ENCODE results near the gene CLEC4E. TPM values are rescaled to one million over a fixed set of nuclear protein-coding genes. Genes with fewer than 3 reads are reported as not detected.
"Not testable (repeated sequence)": the region's sequence is repeated elsewhere in the genome, so short reads cannot be mapped to it uniquely, and the experiment has no call there.

Gene CLEC4E
- polyA plus RNA-seq, 4 donors: 0.06 to 3.0 (median 0.45) TPM; not detected in 1

DNA sequence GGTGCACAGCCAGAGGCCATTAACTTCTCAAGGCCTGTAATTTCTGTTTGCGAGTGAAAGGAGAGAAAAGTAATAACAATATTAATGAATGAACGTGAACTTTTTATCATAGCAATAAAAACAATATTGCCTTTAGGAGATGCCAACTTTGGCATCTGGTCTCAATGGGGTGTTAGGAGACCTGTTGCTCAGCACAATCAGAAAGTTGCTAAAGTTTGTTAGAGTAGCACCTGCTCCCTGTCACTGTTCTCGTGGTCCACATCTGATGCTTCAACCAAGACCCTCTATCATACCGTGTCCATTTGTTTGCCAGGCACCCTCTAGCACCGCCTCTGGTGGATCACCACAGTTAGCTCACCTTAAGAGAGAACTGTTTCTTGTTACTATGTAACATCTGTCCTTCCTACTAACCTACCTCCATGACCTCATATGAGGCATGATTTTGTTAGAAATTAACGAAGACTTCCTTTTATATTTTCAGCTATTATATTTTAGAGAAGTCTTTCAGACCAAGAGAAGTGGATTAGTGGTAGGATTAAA is 12.5 kb upstream of the CLEC4E start:
- FAIRE-seq: no peak
- peak in 1 of 2 donors; percentile 36 for DNase-seq
- Histone ChIP-seq H3K4me1 (ENCODE audit: control insufficient read depth in 3 of 3, insufficient read depth in 2 of 3, low read depth in 1 of 3, low read length in 2 of 3) (no peaks in the 10 kb centered on the region), H3K27ac (ENCODE audit: low read depth in 1 of 3, low read length in 2 of 3) (peak overlapping the region in 1 of 3 donors; percentile 5), H3K36me3 (ENCODE audit: control insufficient read depth in 3 of 3, insufficient read depth in 2 of 3, low read depth in 1 of 3, low read length in 3 of 3) (no peaks in the 10 kb centered on the region), H3K4me3 (ENCODE audit: low read depth in 1 of 3, low read length in 3 of 3) (no peak overlapping the region), H3K9me3 (ENCODE audit: control insufficient read depth in 2 of 2, insufficient read depth in 1 of 2, low read depth in 1 of 2, low read length in 1 of 2) (no peaks in the 10 kb centered on the region), H3K27me3 (ENCODE audit: control insufficient read depth in 3 of 3, insufficient read depth in 3 of 3, low read length in 3 of 3) (no peaks in the 10 kb centered on the region)
- 13 to 52% (median 30%) methylated on average over 6 of the region's 6 CpGs for WGBS, 3 donors

- no peak overlapping the region for H3K4me3 ChIP-seq (ENCODE audit: low read depth in 1 of 3, low read length in 3 of 3)
- FAIRE-seq (no peak), DNase-seq (no peak)
- no peaks in the 10 kb centered on the region for H3K36me3 ChIP-seq (ENCODE audit: control insufficient read depth in 3 of 3, insufficient read depth in 2 of 3, low read depth in 1 of 3, low read length in 3 of 3)
- 73 to 91% (median 88%) methylated on average over 5 of the region's 5 CpGs for WGBS, 3 donors
- no peak overlapping the region for H3K27ac ChIP-seq (ENCODE audit: low read depth in 1 of 3, low read length in 2 of 3)
- H3K9me3 ChIP-seq (ENCODE audit: control insufficient read depth in 2 of 2, insufficient read depth in 1 of 2, low read depth in 1 of 2, low read length in 1 of 2): no peaks in the 10 kb centered on the region
- no peaks in the 10 kb centered on the region for H3K27me3 ChIP-seq (ENCODE audit: control insufficient read depth in 3 of 3, insufficient read depth in 3 of 3, low read length in 3 of 3)
- no peaks in the 10 kb centered on the region for H3K4me1 ChIP-seq (ENCODE audit: control insufficient read depth in 3 of 3, insufficient read depth in 2 of 3, low read depth in 1 of 3, low read length in 2 of 3)
These were observed 8.7 kb upstream of the CLEC4E start for GRCh38 chr12:8549381-8549780.

GRCh38 chr12:8548192-8548591 is 7.5 kb upstream of the CLEC4E start:
- no peak for DNase-seq
- Histone ChIP-seq H3K27ac (ENCODE audit: low read depth in 1 of 3, low read length in 2 of 3) (no peak overlapping the region), H3K9me3 (ENCODE audit: control insufficient read depth in 2 of 2, insufficient read depth in 1 of 2, low read depth in 1 of 2, low read length in 1 of 2) (no peaks in the 10 kb centered on the region), H3K36me3 (ENCODE audit: control insufficient read depth in 3 of 3, insufficient read depth in 2 of 3, low read depth in 1 of 3, low read length in 3 of 3) (no peaks in the 10 kb centered on the region), H3K27me3 (ENCODE audit: control insufficient read depth in 3 of 3, insufficient read depth in 3 of 3, low read length in 3 of 3) (no peaks in the 10 kb centered on the region), H3K4me3 (ENCODE audit: low read depth in 1 of 3, low read length in 3 of 3) (no peak overlapping the region), H3K4me1 (ENCODE audit: control insufficient read depth in 3 of 3, insufficient read depth in 2 of 3, low read depth in 1 of 3, low read length in 2 of 3) (no peaks in the 10 kb centered on the region)
- FAIRE-seq: no peak
- WGBS, 3 donors: 93 to 95% (median 94%) methylated on average over 2 of the region's 2 CpGs

- H3K4me1 ChIP-seq (ENCODE audit: control insufficient read depth in 3 of 3, insufficient read depth in 2 of 3, low read depth in 1 of 3, low read length in 2 of 3): no peaks in the 10 kb centered on the region
- no peak for FAIRE-seq
- WGBS, 3 donors: 73 to 88% (median 83%) methylated on average over 2 of the region's 2 CpGs
These were observed 6.9 kb upstream of the CLEC4E start for GRCh38 chr12:8547645-8548044.

GRCh38 chr12:8546591-8546990 is 5.9 kb upstream of the CLEC4E start:
- no peaks in the 10 kb centered on the region for H3K9me3 ChIP-seq (ENCODE audit: control insufficient read depth in 2 of 2, insufficient read depth in 1 of 2, low read depth in 1 of 2, low read length in 1 of 2)
- WGBS, 3 donors: 48 to 64% (median 59%) methylated on average over 3 of the region's 3 CpGs
- FAIRE-seq (no peak), DNase-seq (no peak)
- no peaks in the 10 kb centered on the region for H3K36me3 ChIP-seq (ENCODE audit: control insufficient read depth in 3 of 3, insufficient read depth in 2 of 3, low read depth in 1 of 3, low read length in 3 of 3)
- H3K4me3 ChIP-seq (ENCODE audit: low read depth in 1 of 3, low read length in 3 of 3): no peak overlapping the region
- no peaks in the 10 kb centered on the region for H3K27me3 ChIP-seq (ENCODE audit: control insufficient read depth in 3 of 3, insufficient read depth in 3 of 3, low read length in 3 of 3)
- H3K4me1 ChIP-seq (ENCODE audit: control insufficient read depth in 3 of 3, insufficient read depth in 2 of 3, low read depth in 1 of 3, low read length in 2 of 3): no peaks in the 10 kb centered on the region
- H3K27ac ChIP-seq (ENCODE audit: low read depth in 1 of 3, low read length in 2 of 3): no peak overlapping the region

More at GRCh38 chr12:8547645-8548044, 6.9 kb upstream of the CLEC4E start:
- no peaks in the 10 kb centered on the region for H3K36me3 ChIP-seq (ENCODE audit: control insufficient read depth in 3 of 3, insufficient read depth in 2 of 3, low read depth in 1 of 3, low read length in 3 of 3)
- no peaks in the 10 kb centered on the region for H3K27me3 ChIP-seq (ENCODE audit: control insufficient read depth in 3 of 3, insufficient read depth in 3 of 3, low read length in 3 of 3)
- no peaks in the 10 kb centered on the region for H3K9me3 ChIP-seq (ENCODE audit: control insufficient read depth in 2 of 2, insufficient read depth in 1 of 2, low read depth in 1 of 2, low read length in 1 of 2)
- H3K4me3 ChIP-seq (ENCODE audit: low read depth in 1 of 3, low read length in 3 of 3): no peak overlapping the region
- no peak overlapping the region for H3K27ac ChIP-seq (ENCODE audit: low read depth in 1 of 3, low read length in 2 of 3)
- DNase-seq: no peak

DNA sequence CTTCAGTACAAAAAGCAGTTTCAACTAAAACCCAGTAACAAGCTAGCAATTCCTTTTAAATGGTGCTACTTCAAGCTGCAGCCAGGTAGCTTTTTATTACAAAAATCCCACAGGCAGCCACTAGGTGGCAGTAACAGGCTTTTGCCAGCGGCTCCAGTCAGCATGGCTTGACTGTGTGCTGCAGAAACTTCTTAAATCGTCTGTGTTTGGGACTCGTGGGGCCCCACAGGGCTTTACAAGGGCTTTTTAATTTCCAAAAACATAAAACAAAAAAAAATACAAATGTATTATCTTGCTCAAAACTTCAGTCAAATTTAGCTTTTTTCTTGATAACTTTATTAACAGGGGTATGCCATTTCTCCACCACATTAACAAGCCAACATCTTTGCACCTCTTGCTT is 3.6 kb upstream of the CLEC4E start:
- Histone ChIP-seq H3K27ac (ENCODE audit: low read depth in 1 of 3, low read length in 2 of 3) (no peak overlapping the region), H3K9me3 (ENCODE audit: control insufficient read depth in 2 of 2, insufficient read depth in 1 of 2, low read depth in 1 of 2, low read length in 1 of 2) (no peaks in the 10 kb centered on the region), H3K36me3 (ENCODE audit: control insufficient read depth in 3 of 3, insufficient read depth in 2 of 3, low read depth in 1 of 3, low read length in 3 of 3) (no peaks in the 10 kb centered on the region), H3K4me3 (ENCODE audit: low read depth in 1 of 3, low read length in 3 of 3) (no peak overlapping the region), H3K27me3 (ENCODE audit: control insufficient read depth in 3 of 3, insufficient read depth in 3 of 3, low read length in 3 of 3) (no peaks in the 10 kb centered on the region), H3K4me1 (ENCODE audit: control insufficient read depth in 3 of 3, insufficient read depth in 2 of 3, low read depth in 1 of 3, low read length in 2 of 3) (no peaks in the 10 kb centered on the region)
- DNase-seq (peak; percentile 72 to 82), FAIRE-seq (no peak)
- WGBS, 3 donors: 0 to 1% (median 0%) methylated on average over 3 of the region's 3 CpGs

DNA sequence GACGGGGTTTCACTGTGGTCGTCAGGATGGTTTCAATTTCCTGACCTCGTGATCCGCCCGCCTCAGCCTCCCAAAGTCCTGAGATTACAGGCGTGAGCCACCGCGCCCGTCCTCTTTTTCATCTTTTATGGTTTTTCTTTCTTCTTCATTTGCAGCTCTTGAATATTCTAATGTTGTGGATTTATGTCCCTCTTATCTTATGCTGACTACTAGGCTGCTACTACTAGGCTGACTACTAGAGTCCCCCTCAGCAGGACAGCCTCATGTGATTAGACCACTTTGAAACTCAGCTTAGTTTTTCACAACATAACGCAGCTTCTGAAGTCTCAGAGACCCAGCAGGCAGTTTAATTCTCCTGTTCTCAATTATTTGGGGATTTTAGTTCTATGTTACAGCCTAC is 857 bp upstream of the CLEC4E start:
- no peaks in the 10 kb centered on the region for H3K36me3 ChIP-seq (ENCODE audit: control insufficient read depth in 3 of 3, insufficient read depth in 2 of 3, low read depth in 1 of 3, low read length in 3 of 3)
- no peak overlapping the region for H3K27ac ChIP-seq (ENCODE audit: low read depth in 1 of 3, low read length in 2 of 3)
- H3K9me3 ChIP-seq (ENCODE audit: control insufficient read depth in 2 of 2, insufficient read depth in 1 of 2, low read depth in 1 of 2, low read length in 1 of 2): no peaks in the 10 kb centered on the region
- no peaks in the 10 kb centered on the region for H3K4me1 ChIP-seq (ENCODE audit: control insufficient read depth in 3 of 3, insufficient read depth in 2 of 3, low read depth in 1 of 3, low read length in 2 of 3)
- FAIRE-seq: no peak
- WGBS, 3 donors: 49 to 64% (median 63%) methylated on average over 10 of the region's 10 CpGs
- no peak for DNase-seq
- H3K4me3 ChIP-seq (ENCODE audit: low read depth in 1 of 3, low read length in 3 of 3): no peak overlapping the region
- no peaks in the 10 kb centered on the region for H3K27me3 ChIP-seq (ENCODE audit: control insufficient read depth in 3 of 3, insufficient read depth in 3 of 3, low read length in 3 of 3)

DNA sequence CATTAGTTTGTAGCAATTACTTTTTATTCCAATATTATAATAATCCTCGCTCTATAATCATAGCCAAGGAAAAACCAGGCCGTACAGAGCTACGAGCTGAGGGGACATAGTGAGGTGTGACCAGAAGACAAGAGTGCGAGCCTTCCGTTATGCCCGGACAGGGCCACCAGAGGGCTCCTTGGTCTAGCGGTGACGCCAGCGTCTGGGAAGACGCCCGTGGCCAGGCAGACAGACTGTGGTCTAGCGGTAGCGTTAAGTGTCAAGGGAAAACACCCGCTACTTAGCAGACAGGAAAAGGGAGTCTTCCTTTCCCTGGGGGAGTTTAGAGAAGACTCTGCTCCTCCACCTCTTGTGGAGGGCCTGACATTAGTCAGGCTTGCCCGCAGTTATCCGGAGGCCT is 2.9 kb downstream of the CLEC4E start:
- H3K27ac ChIP-seq (ENCODE audit: low read depth in 1 of 3, low read length in 2 of 3); H3K4me3 ChIP-seq (ENCODE audit: low read depth in 1 of 3, low read length in 3 of 3); H3K4me1 ChIP-seq (ENCODE audit: control insufficient read depth in 3 of 3, insufficient read depth in 2 of 3, low read depth in 1 of 3, low read length in 2 of 3); DNase-seq; H3K27me3 ChIP-seq (ENCODE audit: control insufficient read depth in 3 of 3, insufficient read depth in 3 of 3, low read length in 3 of 3); FAIRE-seq; H3K36me3 ChIP-seq (ENCODE audit: control insufficient read depth in 3 of 3, insufficient read depth in 2 of 3, low read depth in 1 of 3, low read length in 3 of 3); H3K9me3 ChIP-seq (ENCODE audit: control insufficient read depth in 2 of 2, insufficient read depth in 1 of 2, low read depth in 1 of 2, low read length in 1 of 2): not testable (repeated sequence)
- WGBS, 3 donors: 89 to 91% (median 90%) methylated on average over 14 to 16 of the region's 16 CpGs

- WGBS, 3 donors: 74 to 78% (median 78%) methylated on average over 7 of the region's 7 CpGs
- no peak for DNase-seq
- no peaks in the 10 kb centered on the region for H3K36me3 ChIP-seq (ENCODE audit: control insufficient read depth in 3 of 3, insufficient read depth in 2 of 3, low read depth in 1 of 3, low read length in 3 of 3)
- H3K27me3 ChIP-seq (ENCODE audit: control insufficient read depth in 3 of 3, insufficient read depth in 3 of 3, low read length in 3 of 3): peaks cover 0 to 5% (median 4%) of the 10 kb centered on the region in 3 donors
- H3K4me3 ChIP-seq (ENCODE audit: low read depth in 1 of 3, low read length in 3 of 3): no peak overlapping the region
- no peak for FAIRE-seq
- no peak overlapping the region for H3K27ac ChIP-seq (ENCODE audit: low read depth in 1 of 3, low read length in 2 of 3)
- no peaks in the 10 kb centered on the region for H3K4me1 ChIP-seq (ENCODE audit: control insufficient read depth in 3 of 3, insufficient read depth in 2 of 3, low read depth in 1 of 3, low read length in 2 of 3)
- no peaks in the 10 kb centered on the region for H3K9me3 ChIP-seq (ENCODE audit: control insufficient read depth in 2 of 2, insufficient read depth in 1 of 2, low read depth in 1 of 2, low read length in 1 of 2)
These were observed 8.7 kb downstream of the CLEC4E start for GRCh38 chr12:8532045-8532444.

Measured in small intestine (tissue), 7 donors.